NB4 (cell line): ENCODE data around the gene TSNAXIP1.

ENCODE experiments used
- DNase-seq: peaks from one replicate; pipeline ENCODE4 v3.0.0; 2010; ENCODE audit warnings: low read depth
- H3K4me3 ChIP-seq: one replicate; pipeline ENCODE4 v1.5.1; 2011; ENCODE audit warnings: mild to moderate bottlenecking, low read depth, low read length, moderate library complexity
- MYC ChIP-seq: IDR thresholded peaks from 2 replicates; pipeline ENCODE4 v1.6.1; 2011; ENCODE audit warnings: low read depth, low read length
- POLR2A ChIP-seq: IDR thresholded peaks from 2 replicates; pipeline ENCODE4 v1.6.1; 2011; ENCODE audit warnings: mild to moderate bottlenecking; ENCODE audit not compliant: insufficient read length; ENCODE audit errors: extremely low read depth
- TF ChIP-seq, protein P1 (sequence below): IDR thresholded peaks from one replicate; pipeline ENCODE4 v1.5.1; 2012; ENCODE audit warnings: low read depth, low read length
- TF ChIP-seq, protein P2 (sequence below): IDR thresholded peaks from 2 replicates; pipeline ENCODE4 v1.6.1; 2011; ENCODE audit warnings: low read depth, low read length

Gene TSNAXIP1

DNA sequence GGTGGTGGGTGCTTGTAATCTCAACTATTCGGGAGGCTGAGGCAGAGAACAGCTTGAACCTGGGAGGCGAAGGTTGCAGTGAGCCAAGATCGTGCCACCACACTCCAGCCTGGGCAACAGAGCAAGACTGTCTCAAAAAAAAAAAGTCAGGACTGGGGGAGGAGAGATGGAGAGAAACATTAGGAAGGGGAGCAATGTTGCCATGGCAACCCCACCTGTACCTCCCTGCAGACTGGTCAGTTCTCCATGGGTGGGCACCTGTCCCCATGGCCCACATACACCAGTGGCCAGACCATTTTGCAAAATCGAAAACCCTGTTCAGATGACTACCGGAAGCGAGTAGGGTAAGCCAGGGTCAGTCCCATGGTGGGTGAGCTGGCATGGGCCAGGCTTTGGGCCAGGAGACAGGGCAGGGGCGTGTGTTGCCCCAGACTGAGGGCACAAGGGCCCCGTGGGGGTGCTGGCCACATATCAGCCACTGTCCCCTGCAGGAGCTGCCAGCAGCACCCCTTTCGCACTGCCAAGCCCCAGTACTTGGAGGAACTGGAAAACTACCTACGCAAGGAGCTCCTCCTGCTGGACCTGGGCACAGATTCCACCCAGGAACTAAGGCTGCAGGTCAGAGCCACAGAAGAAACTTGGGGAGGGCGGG lies 14.0 kb downstream of the TSNAXIP1 start:
- TF ChIP-seq, protein P1, sequence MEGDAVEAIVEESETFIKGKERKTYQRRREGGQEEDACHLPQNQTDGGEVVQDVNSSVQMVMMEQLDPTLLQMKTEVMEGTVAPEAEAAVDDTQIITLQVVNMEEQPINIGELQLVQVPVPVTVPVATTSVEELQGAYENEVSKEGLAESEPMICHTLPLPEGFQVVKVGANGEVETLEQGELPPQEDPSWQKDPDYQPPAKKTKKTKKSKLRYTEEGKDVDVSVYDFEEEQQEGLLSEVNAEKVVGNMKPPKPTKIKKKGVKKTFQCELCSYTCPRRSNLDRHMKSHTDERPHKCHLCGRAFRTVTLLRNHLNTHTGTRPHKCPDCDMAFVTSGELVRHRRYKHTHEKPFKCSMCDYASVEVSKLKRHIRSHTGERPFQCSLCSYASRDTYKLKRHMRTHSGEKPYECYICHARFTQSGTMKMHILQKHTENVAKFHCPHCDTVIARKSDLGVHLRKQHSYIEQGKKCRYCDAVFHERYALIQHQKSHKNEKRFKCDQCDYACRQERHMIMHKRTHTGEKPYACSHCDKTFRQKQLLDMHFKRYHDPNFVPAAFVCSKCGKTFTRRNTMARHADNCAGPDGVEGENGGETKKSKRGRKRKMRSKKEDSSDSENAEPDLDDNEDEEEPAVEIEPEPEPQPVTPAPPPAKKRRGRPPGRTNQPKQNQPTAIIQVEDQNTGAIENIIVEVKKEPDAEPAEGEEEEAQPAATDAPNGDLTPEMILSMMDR, result no peak
- TF ChIP-seq MYC, result no peak
- TF ChIP-seq, protein P2, sequence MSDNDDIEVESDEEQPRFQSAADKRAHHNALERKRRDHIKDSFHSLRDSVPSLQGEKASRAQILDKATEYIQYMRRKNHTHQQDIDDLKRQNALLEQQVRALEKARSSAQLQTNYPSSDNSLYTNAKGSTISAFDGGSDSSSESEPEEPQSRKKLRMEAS, result no peak
- TF ChIP-seq POLR2A, result no peak
- no peak overlapping the region for H3K4me3 ChIP-seq
- DNase-seq, result no peak

DNA sequence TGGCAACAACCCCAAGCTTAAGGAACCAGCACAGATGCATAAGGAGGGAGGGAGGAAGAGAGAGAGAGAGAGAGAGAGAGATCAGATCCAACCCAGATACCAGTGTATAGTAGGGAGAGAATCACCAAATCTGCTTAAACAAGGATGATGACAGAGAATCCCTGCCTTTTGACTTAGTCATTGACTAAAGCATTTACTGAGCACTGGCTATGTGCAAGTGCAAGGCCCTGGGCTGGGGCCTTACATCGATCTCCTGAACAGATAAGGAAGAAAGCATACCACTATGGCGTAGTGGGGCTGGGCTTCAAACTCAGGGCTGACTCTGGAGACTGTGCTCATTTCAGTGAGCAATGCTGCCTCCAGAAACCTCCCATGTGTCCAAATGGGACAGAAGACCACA lies 15.8 kb downstream of the TSNAXIP1 start:
- no peak for DNase-seq
- no peak overlapping the region for H3K4me3 ChIP-seq
- TF ChIP-seq MYC, result no peak
- TF ChIP-seq, protein P1, result no peak
- TF ChIP-seq, protein P2, result no peak
- TF ChIP-seq POLR2A, result no peak

DNA sequence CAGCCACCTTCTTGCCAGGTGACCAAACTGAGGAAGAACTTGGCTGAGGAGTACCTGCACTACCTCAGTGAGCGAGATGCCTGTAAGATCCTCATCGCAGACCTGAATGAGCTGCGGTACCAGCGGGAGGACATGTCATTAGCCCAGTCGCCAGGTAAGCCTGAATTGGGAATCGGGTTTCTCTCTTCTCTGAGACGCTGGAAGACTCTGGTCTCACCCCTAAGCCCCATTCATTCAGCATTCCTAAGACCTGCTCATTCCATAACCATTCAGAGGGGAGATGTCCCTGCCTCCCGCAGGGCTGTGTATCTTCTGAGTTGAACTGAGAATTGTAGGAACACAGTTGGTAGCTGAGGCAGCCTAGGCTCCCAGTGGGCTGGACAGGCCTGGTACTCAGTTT lies 18.4 kb downstream of the TSNAXIP1 start:
- no peak overlapping the region for H3K4me3 ChIP-seq
- DNase-seq, result no peak
- TF ChIP-seq POLR2A (no peak), MYC (no peak)
- TF ChIP-seq, protein P1, result no peak
- TF ChIP-seq, protein P2, result no peak

DNA sequence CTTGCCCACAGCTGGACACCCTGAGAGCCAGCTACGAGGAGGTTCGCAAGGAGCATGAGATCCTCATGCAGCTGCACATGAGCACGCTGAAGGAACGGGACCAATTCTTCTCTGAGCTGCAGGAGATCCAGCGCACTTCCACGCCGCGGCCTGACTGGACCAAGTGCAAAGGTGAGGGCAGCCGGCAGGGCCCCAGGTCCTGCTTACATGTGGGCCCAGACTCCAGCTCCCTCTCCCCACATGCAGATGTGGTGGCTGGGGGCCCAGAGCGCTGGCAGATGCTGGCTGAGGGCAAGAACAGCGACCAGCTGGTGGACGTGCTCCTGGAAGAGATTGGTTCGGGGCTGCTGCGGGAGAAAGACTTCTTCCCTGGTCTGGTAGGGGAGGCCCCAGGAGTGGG lies 19.2 kb downstream of the TSNAXIP1 start:
- no peak overlapping the region for H3K4me3 ChIP-seq
- DNase-seq, result no peak
- TF ChIP-seq, protein P1, result no peak
- TF ChIP-seq POLR2A (no peak), MYC (no peak)
- TF ChIP-seq, protein P2, result no peak

DNA sequence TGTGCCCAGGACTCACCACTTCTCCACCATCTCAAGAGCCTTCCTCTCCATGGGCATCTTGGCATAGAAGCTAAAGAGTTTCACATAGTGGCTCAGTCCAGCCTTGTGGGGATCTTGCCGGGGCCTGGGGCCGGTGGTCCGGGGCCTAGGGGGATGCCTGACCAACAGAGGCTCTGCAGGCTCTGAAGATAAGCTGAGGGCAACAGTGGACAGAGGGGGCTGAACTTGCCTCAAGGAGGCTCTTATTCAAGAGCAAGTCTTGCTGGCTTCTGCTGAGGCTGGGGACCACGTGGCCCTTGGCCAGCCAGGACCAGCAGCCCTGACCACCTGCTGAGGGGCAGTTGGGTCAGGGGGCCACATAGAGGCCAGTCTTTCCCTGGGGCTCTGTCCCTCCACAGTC lies 22.0 kb downstream of the TSNAXIP1 start:
- no peak for TF ChIP-seq POLR2A
- no peak overlapping the region for H3K4me3 ChIP-seq
- DNase-seq, result no peak

DNA sequence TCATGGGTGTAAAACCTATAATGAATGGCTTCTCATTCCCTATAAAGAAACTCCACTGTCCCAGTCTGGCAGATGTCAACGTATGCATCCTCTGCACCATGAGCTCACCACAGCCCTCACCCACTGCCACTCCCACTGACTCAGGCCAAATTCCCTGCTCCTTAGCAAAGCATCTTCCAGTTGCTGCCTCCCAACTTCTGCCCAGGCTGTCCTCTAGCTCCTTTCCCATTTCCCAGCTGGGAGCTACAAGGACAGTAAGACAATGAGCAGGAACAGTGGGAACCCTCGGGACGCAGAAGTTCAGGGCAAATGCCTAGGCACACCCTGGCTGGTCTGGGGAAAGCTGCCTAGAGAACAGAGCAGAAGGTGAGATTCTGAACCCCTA lies 26.3 kb downstream of the TSNAXIP1 start:
- TF ChIP-seq, protein P2, result no peak
- TF ChIP-seq MYC (no peak), POLR2A (no peak)
- TF ChIP-seq, protein P1, result no peak

More for the DNA sequence above, 26.3 kb downstream of the TSNAXIP1 start:
- DNase-seq, result peak; percentile 34
- peak overlapping the region; percentile 79 for H3K4me3 ChIP-seq
